Lung (tissue), 12 donors: Measurements from ENCODE around the gene TMCC1. TPM values are rescaled to one million over a fixed set of nuclear protein-coding genes. Genes with fewer than 3 reads are reported as not detected.

ENCODE experiments used
- ATAC-seq: fragments of 200-7000 bp; cut with Tn5 transposase; one replicate; pipeline ENCODE4 v1.9.1; 2020; ENCODE audit warnings: moderate number of reproducible peaks; ENCODE audit not compliant: insufficient read depth, low FRiP score
- DNase-seq, 3 donors: peaks; one replicate each; pipeline ENCODE4 v3.0.0-alpha.2; 2013 to 2017
- H3K27ac ChIP-seq, 2 donors: one replicate each; pipeline ENCODE4 v1.5.1; 2013; ENCODE audit warnings: mild to moderate bottlenecking in 2 of 2, moderate library complexity in 2 of 2, control low read depth in 1 of 2, inconsistent platforms in 1 of 2, low read depth in 1 of 2, low read length in 1 of 2
- H3K27me3 ChIP-seq, 3 donors: one replicate each; pipeline ENCODE4 v1.5.1; 2013; ENCODE audit warnings: low read length in 2 of 3; ENCODE audit not compliant: control insufficient read depth in 3 of 3, insufficient read depth in 3 of 3
- H3K36me3 ChIP-seq, 4 donors: one replicate each; pipeline ENCODE4 v1.5.1; 2013; ENCODE audit warnings: low read length in 4 of 4, mild to moderate bottlenecking in 1 of 4, moderate library complexity in 1 of 4; ENCODE audit not compliant: control insufficient read depth in 4 of 4, insufficient read depth in 4 of 4
- H3K4me1 ChIP-seq, 5 donors: one replicate each; pipeline ENCODE4 v1.5.1; 2013; ENCODE audit warnings: low read length in 5 of 5, mild to moderate bottlenecking in 2 of 5, moderate library complexity in 1 of 5; ENCODE audit not compliant: control insufficient read depth in 5 of 5, insufficient read depth in 5 of 5
- H3K4me3 ChIP-seq: one replicate; pipeline ENCODE4 v1.5.1; 2013; ENCODE audit warnings: mild to moderate bottlenecking, control low read depth, moderate library complexity
- H3K9ac ChIP-seq, 2 donors: one replicate each; pipeline ENCODE4 v1.5.1; 2013; ENCODE audit warnings: low read length in 2 of 2, control low read depth in 1 of 2; ENCODE audit not compliant: insufficient read depth in 1 of 2
- H3K9me3 ChIP-seq, 4 donors: one replicate each; pipeline ENCODE4 v1.5.1; 2013; ENCODE audit warnings: low read length in 3 of 4, mild to moderate bottlenecking in 1 of 4, moderate library complexity in 1 of 4; ENCODE audit not compliant: control insufficient read depth in 4 of 4, insufficient read depth in 3 of 4
- CTCF ChIP-seq: IDR thresholded peaks from 2 replicates; pipeline ENCODE4 v1.5.1; 2012; ENCODE audit warnings: mild to moderate bottlenecking; ENCODE audit errors: control extremely low read depth, extremely low read depth
- WGBS, 2 donors: extraction: QIAGEN DNeasy Blood & Tissue Kit; methylation state at CpG; one replicate each; pipeline ENCODE4 v1.1.7; 2013; 5-methylcytosine and 5-hydroxymethylcytosine counted together
- polyA plus RNA-seq, 2 donors: library from polyadenylated mRNA; stranded (reverse); fragments of 200-250 nt; gene quantifications; one replicate each; pipeline ENCODE4 v1.2.1, GENCODE V29; 2013
- total RNA-seq, 2 donors: library from RNA; depleted of rRNA in 1 of 2; stranded (reverse); fragments of >200 nt in 1 of 2; gene quantifications; one replicate each; pipeline ENCODE4 v1.2.1, GENCODE V29; 2014 to 2021
- donor health status: control.
- donor health status: control.
- donor health status: Bipolar disorder and iron deficiency.
- donor health status: healthy.
- donor health status: DM: yes; HTN: yes; CAD: no.

TMCC1 gene
- total and polyA plus RNA-seq, 4 donors, result 8.7 to 39.4 (median 22.8) TPM

DNA sequence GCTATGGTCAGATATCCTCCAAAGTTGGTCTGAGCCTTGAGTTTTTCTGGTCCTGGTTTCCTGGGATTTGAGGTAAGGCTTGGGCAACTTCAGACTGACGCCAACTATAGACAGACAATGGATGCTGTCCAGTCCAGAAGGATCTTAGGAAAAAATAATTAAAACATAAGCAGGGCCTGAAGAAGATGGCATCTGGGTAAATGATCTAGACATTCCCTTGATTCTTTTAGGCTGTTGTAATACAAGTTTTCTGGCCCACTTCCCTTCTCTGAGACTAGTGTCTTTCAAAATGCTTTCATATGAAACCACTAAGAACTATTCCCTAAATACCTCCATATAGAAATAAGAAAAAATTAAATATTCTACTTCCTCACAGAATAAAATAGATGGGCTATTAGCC is 239.4 kb downstream of the TMCC1 start:
- WGBS, 2 donors, result 75 to 91% methylated on average over 1 of the region's 1 CpG
- no peaks in the 10 kb centered on the region for H3K9me3 ChIP-seq
- H3K9ac ChIP-seq, result no peak overlapping the region
- DNase-seq (no peak), ATAC-seq (no peak)
- no peak for TF ChIP-seq CTCF
- no peak overlapping the region for H3K4me3 ChIP-seq
- H3K27ac ChIP-seq, result no peak overlapping the region
- H3K27me3 ChIP-seq, result no peaks in the 10 kb centered on the region
- H3K36me3 ChIP-seq, result peaks cover 0 to 3% (median 0%) of the 10 kb centered on the region in 4 donors
- peaks cover 0 to 24% (median 6%) of the 10 kb centered on the region in 5 donors for H3K4me1 ChIP-seq

DNA sequence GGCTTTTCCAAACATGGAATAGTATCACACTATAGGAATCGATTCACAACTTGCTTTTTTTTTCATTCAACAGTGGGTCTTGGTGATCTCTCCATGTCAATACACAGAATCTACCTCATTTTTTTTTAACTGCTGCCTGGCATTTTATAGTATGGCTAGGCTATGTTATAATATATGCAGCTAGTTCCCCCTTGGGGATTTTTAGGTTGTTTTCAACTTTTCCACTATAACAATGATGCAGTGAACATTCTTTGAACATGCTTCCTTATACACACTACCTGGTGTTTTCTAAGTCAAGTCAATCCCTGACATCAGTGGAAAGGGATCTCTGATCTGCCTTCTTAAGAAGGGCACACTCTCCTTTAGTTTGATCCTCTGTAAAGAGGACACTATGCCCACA is 240.5 kb downstream of the TMCC1 start:
- TF ChIP-seq CTCF, result no peak
- H3K9me3 ChIP-seq, result no peaks in the 10 kb centered on the region
- no peak overlapping the region for H3K9ac ChIP-seq
- H3K27ac ChIP-seq, result no peak overlapping the region
- 70 to 91% methylated on average over 1 of the region's 1 CpG for WGBS, 2 donors
- H3K4me1 ChIP-seq, result peaks cover 0 to 18% (median 6%) of the 10 kb centered on the region in 5 donors
- H3K27me3 ChIP-seq, result no peaks in the 10 kb centered on the region
- ATAC-seq (no peak), DNase-seq (no peak)
- no peak overlapping the region for H3K4me3 ChIP-seq
- peaks cover 0 to 3% (median 0%) of the 10 kb centered on the region in 4 donors for H3K36me3 ChIP-seq

GRCh38 chr3:129651435-129652202 is 241.9 kb downstream of the TMCC1 start:
- ATAC-seq, result no peak
- Histone ChIP-seq H3K4me3 (no peak overlapping the region), H3K27ac (no peak overlapping the region), H3K9ac (no peak overlapping the region), H3K9me3 (no peaks in the 10 kb centered on the region), H3K4me1 (peaks cover 0 to 12% (median 5%) of the 10 kb centered on the region in 5 donors), H3K27me3 (no peaks in the 10 kb centered on the region), H3K36me3 (peaks cover 0 to 3% (median 0%) of the 10 kb centered on the region in 4 donors)
- WGBS, 2 donors, result 85 to 87% methylated on average over 8 of the region's 8 CpGs
- TF ChIP-seq CTCF, result no peak
- no peak for DNase-seq
